H1 (cell line): ENCODE measurements around the gene PEAK1. TPM values are rescaled to one million over a fixed set of nuclear protein-coding genes. Genes with fewer than 3 reads are reported as not detected.

Experiments used
- CTCF ChIA-PET: fragments of 300-600 bp; sonication (Branson Sonifier 250); formaldehyde crosslinking; loops from one replicate; lab custom pipeline; 2021; ENCODE audit not compliant: partially characterized antibody; lab: Charles Lee
- POLR2A ChIA-PET: fragments of 300-600 bp; sonication (Branson Sonifier 250); formaldehyde crosslinking; loops from one replicate; lab custom pipeline; 2021; ENCODE audit warnings: inconsistent platforms; ENCODE audit not compliant: partially characterized antibody; lab: Charles Lee
- DNase-seq, 2 experiments: peaks; one replicate each; pipeline versions ENCODE4 v3.0.0 to v3.0.0-alpha.2; 2010 to 2022; ENCODE audit warnings: low spot score in 2 of 2, low read depth in 1 of 2, mixed read lengths in 1 of 2
- FAIRE-seq: peaks from 2 replicates; lab custom pipeline; 2011; peaks lifted over from hg19 to GRCh38; lab: Jason Lieb, UNC
- H2AFZ ChIP-seq: 2 replicates; pipeline ENCODE4 v1.8.1; 2012; ENCODE audit warnings: low read length, inconsistent platforms
- H2AK5ac ChIP-seq: 2 replicates; pipeline ENCODE4 v1.6.1; 2013; ENCODE audit warnings: low read depth, low read length
- H2BK120ac ChIP-seq: replicated peaks from 2 replicates; pipeline ENCODE3; 2013; ENCODE audit warnings: low read depth, low read length, inconsistent platforms
- H2BK12ac ChIP-seq: 2 replicates; pipeline ENCODE4 v1.6.1; 2013; ENCODE audit warnings: low read depth, low read length
- H2BK15ac ChIP-seq: 2 replicates; pipeline ENCODE4 v1.6.1; 2013; ENCODE audit warnings: low read length
- H2BK20ac ChIP-seq: 2 replicates; pipeline ENCODE4 v1.6.1; 2013; ENCODE audit warnings: low read length
- H2BK5ac ChIP-seq: 2 replicates; pipeline ENCODE4 v1.6.1; 2013; ENCODE audit warnings: low read depth, low read length
- H3K14ac ChIP-seq: 2 replicates; pipeline ENCODE4 v1.6.1; 2013; ENCODE audit warnings: inconsistent platforms; ENCODE audit not compliant: insufficient read length
- H3K18ac ChIP-seq: 2 replicates; pipeline ENCODE4 v1.6.1; 2013; ENCODE audit warnings: low read length; ENCODE audit errors: extremely low read depth
- H3K23ac ChIP-seq: 2 replicates; pipeline ENCODE4 v1.6.1; 2013; ENCODE audit warnings: inconsistent platforms; ENCODE audit not compliant: insufficient read length
- H3K23me2 ChIP-seq: 2 replicates; pipeline ENCODE4 v1.6.1; 2013; ENCODE audit warnings: low read depth, low read length
- H3K27ac ChIP-seq: 2 replicates; pipeline ENCODE4 v1.6.1; 2011; ENCODE audit warnings: low read depth, low read length, inconsistent platforms
- H3K27me3 ChIP-seq, 4 experiments: replicated peaks in 1 of 4; 1 replicate in 1 of 4; 2 replicates in 3 of 4; pipeline versions ENCODE4 v1.6.1 to v1.8.1; 2011 to 2013; ENCODE audit warnings: low read length in 3 of 4, mild to moderate bottlenecking in 3 of 4, inconsistent platforms in 2 of 4, mixed read lengths in 2 of 4, moderate library complexity in 1 of 4; ENCODE audit not compliant: control insufficient read depth in 3 of 4, insufficient read depth in 3 of 4; ENCODE audit errors: extremely low read depth in 1 of 4
- H3K36me3 ChIP-seq, 4 experiments: 2 replicates each; pipeline versions ENCODE4 v1.6.1 to v1.8.1; 2011 to 2013; ENCODE audit warnings: mild to moderate bottlenecking in 4 of 4, low read length in 3 of 4, moderate library complexity in 2 of 4, control low read depth in 1 of 4, inconsistent platforms in 1 of 4; ENCODE audit not compliant: insufficient read depth in 4 of 4, control insufficient read depth in 2 of 4
- H3K4ac ChIP-seq: replicated peaks from 2 replicates; pipeline ENCODE3; 2013; ENCODE audit warnings: low read length, low read depth, mixed read lengths, inconsistent platforms; ENCODE audit not compliant: insufficient read length
- H3K4me1 ChIP-seq, 4 experiments: replicated peaks in 1 of 4; 1 replicate in 1 of 4; 2 replicates in 3 of 4; pipeline versions ENCODE4 v1.6.1 to v1.8.1; 2011 to 2013; ENCODE audit warnings: low read length in 3 of 4, inconsistent platforms in 2 of 4, mixed read lengths in 1 of 4; ENCODE audit not compliant: insufficient read depth in 4 of 4, control insufficient read depth in 3 of 4
- H3K4me2 ChIP-seq, 2 experiments: 2 replicates each; pipeline versions ENCODE4 v1.6.1 to v1.8.1; 2011 to 2013; ENCODE audit warnings: low read depth in 2 of 2, low read length in 2 of 2, control low read depth in 1 of 2, inconsistent platforms in 1 of 2, mild to moderate bottlenecking in 1 of 2; ENCODE audit not compliant: insufficient read depth in 1 of 2
- H3K4me3 ChIP-seq, 4 experiments: fragments of 200-600, 300-600 bp in 1 of 4; sonication (generic), shearing (Covaris generic), sonication (Bioruptor Twin) in 1 of 4; 2 replicates each; pipeline versions ENCODE4 v1.5.1 to v1.8.1; 2011 to 2016; ENCODE audit warnings: low read length in 4 of 4, low read depth in 3 of 4, control low read depth in 2 of 4, inconsistent platforms in 2 of 4, mild to moderate bottlenecking in 2 of 4, mixed read lengths in 1 of 4, moderate library complexity in 1 of 4; ENCODE audit not compliant: insufficient read depth in 2 of 4; ENCODE audit errors: extremely low read depth in 1 of 4
- H3K56ac ChIP-seq: replicated peaks from 2 replicates; pipeline ENCODE3; 2013; ENCODE audit warnings: low read depth, mild to moderate bottlenecking, mixed read lengths, low read length, inconsistent platforms; ENCODE audit not compliant: insufficient read length
- H3K79me1 ChIP-seq: 2 replicates; pipeline ENCODE4 v1.6.1; 2013; ENCODE audit warnings: low read depth, low read length, control low read depth
- H3K79me2 ChIP-seq, 2 experiments: 2 replicates each; pipeline versions ENCODE4 v1.6.1 to v1.8.1; 2012 to 2013; ENCODE audit warnings: low read length in 2 of 2, mild to moderate bottlenecking in 2 of 2, inconsistent platforms in 1 of 2; ENCODE audit not compliant: insufficient read depth in 2 of 2, control insufficient read depth in 1 of 2
- H3K9ac ChIP-seq, 4 experiments: replicated peaks in 1 of 4; 1 replicate in 1 of 4; 2 replicates in 3 of 4; pipeline versions ENCODE4 v1.6.1 to v1.8.1; 2011 to 2013; ENCODE audit warnings: low read depth in 3 of 4, low read length in 3 of 4, control low read depth in 2 of 4, mild to moderate bottlenecking in 2 of 4, moderate library complexity in 2 of 4, inconsistent platforms in 1 of 4; ENCODE audit errors: extremely low read depth in 1 of 4
- H3K9me3 ChIP-seq, 2 experiments: 2 replicates each; pipeline versions ENCODE4 v1.6.1 to v1.8.1; 2012 to 2013; ENCODE audit warnings: mild to moderate bottlenecking in 2 of 2, moderate library complexity in 2 of 2, control low read depth in 1 of 2, inconsistent platforms in 1 of 2, low read depth in 1 of 2, low read length in 1 of 2, mixed read lengths in 1 of 2; ENCODE audit not compliant: insufficient read depth in 2 of 2
- H4K20me1 ChIP-seq, 2 experiments: replicated peaks in 1 of 2; 2 replicates each; pipeline versions ENCODE3 to v1.8.1; 2011 to 2013; ENCODE audit warnings: inconsistent platforms in 2 of 2, low read length in 2 of 2, mild to moderate bottlenecking in 1 of 2; ENCODE audit not compliant: insufficient read depth in 2 of 2, control insufficient read depth in 1 of 2
- H4K5ac ChIP-seq: 2 replicates; pipeline ENCODE4 v1.6.1; 2013; ENCODE audit warnings: low read length, low read depth, mixed read lengths, inconsistent platforms; ENCODE audit not compliant: insufficient read length
- H4K8ac ChIP-seq: 2 replicates; pipeline ENCODE4 v1.8.0; 2013; ENCODE audit warnings: mild to moderate bottlenecking, moderate library complexity, low read length, inconsistent platforms; ENCODE audit not compliant: insufficient read depth; ENCODE audit errors: extremely low read depth
- H4K91ac ChIP-seq: replicated peaks from 2 replicates; pipeline ENCODE3; 2013; ENCODE audit warnings: low read length, mixed read lengths, inconsistent platforms; ENCODE audit not compliant: insufficient read length
- CTCF ChIP-seq, 3 experiments: IDR thresholded peaks; 1 replicate in 2 of 3; 2 replicates in 1 of 3; pipeline versions ENCODE4 v1.5.1 to v1.6.1; 2011; ENCODE audit warnings: low read length in 3 of 3, mild to moderate bottlenecking in 3 of 3, inconsistent platforms in 2 of 3, low read depth in 1 of 3, moderate library complexity in 1 of 3; ENCODE audit not compliant: insufficient read depth in 1 of 3; ENCODE audit errors: control extremely low read depth in 1 of 3
- EGR1 ChIP-seq: IDR thresholded peaks from 2 replicates; pipeline ENCODE4 v1.6.1; 2011; ENCODE audit warnings: low read depth, low read length, borderline replicate concordance
- GABPA ChIP-seq: IDR thresholded peaks from 2 replicates; pipeline ENCODE4 v1.6.1; 2011; ENCODE audit warnings: mild to moderate bottlenecking, low read length, moderate library complexity, borderline replicate concordance; ENCODE audit not compliant: insufficient read depth
- HDAC2 ChIP-seq, 2 experiments: fragments of 300-600 bp in 1 of 2; sonication (generic) in 1 of 2; IDR thresholded peaks; 2 replicates each; pipeline ENCODE4 v1.6.1; 2011 to 2012; ENCODE audit warnings: low read depth in 2 of 2, low read length in 2 of 2, mild to moderate bottlenecking in 2 of 2, moderate library complexity in 2 of 2, borderline replicate concordance in 1 of 2, inconsistent platforms in 1 of 2
- SIX5 ChIP-seq: IDR thresholded peaks from 2 replicates; pipeline ENCODE4 v1.6.1; 2011; ENCODE audit warnings: mild to moderate bottlenecking, low read depth, low read length
- SP1 ChIP-seq: IDR thresholded peaks from 2 replicates; pipeline ENCODE4 v1.6.1; 2011; ENCODE audit warnings: low read depth, low read length
- SRF ChIP-seq: IDR thresholded peaks from 2 replicates; pipeline ENCODE4 v1.6.1; 2011; ENCODE audit warnings: mild to moderate bottlenecking, low read depth, low read length, moderate library complexity
- TEAD4 ChIP-seq: IDR thresholded peaks from 2 replicates; pipeline ENCODE4 v1.6.1; 2012; ENCODE audit warnings: low read depth, low read length, inconsistent platforms, mixed read lengths
- YY1 ChIP-seq: IDR thresholded peaks from 2 replicates; pipeline ENCODE4 v1.6.1; 2011; ENCODE audit warnings: low read depth, mild to moderate bottlenecking, low read length
- WGBS, 2 experiments: shearing (Covaris generic) in 1 of 2; methylation state at CpG; one replicate each; pipeline versions ENCODE4 v1.1.6 to v1.1.7; 2013 to 2015; ENCODE audit warnings: low lambda C conversion rate in 2 of 2, mixed read lengths in 2 of 2, inconsistent platforms in 1 of 2, low coverage in 1 of 2, missing lambda C conversion rate in 1 of 2; ENCODE audit not compliant: insufficient replicate concordance in 2 of 2, insufficient coverage in 1 of 2, insufficient read length in 1 of 2; ENCODE audit errors: extremely low coverage in 1 of 2, missing lambda C conversion rate in 1 of 2; 5-methylcytosine and 5-hydroxymethylcytosine counted together
- polyA plus RNA-seq, 7 experiments: library from polyadenylated mRNA; depleted of rRNA in 3 of 7; stranded (reverse) in 5 of 7; unstranded in 2 of 7; fragments of >200 nt in 5 of 7; fragments of 200-250 nt in 2 of 7; gene quantifications; 1 replicate in 5 of 7; 2 replicates in 1 of 7; 4 replicates in 1 of 7; pipeline versions ENCODE4 v1.2.1 to v1.2.3, GENCODE V29; 2011 to 2013; ENCODE audit warnings: missing spikeins in 2 of 7, mixed read lengths in 2 of 7
- total RNA-seq: library from RNA; stranded (reverse); fragmentation: NEBNext Ultra II Directional; extraction: Animal tissue kit (Norgen Biotek cat#: 25700); gene quantifications from 2 replicates; pipeline ENCODE4 v1.2.1, GENCODE V29; 2021

The PEAK1 gene
- total and polyA plus RNA-seq, 2 of the 8 experiments (the other 6 are each of a cell fraction or from before 2014, with no cell fraction given) = 8.8 to 44.8 TPM

- no peak overlapping the region for H3K4ac ChIP-seq
- H3K23ac ChIP-seq = no peak overlapping the region
- no peaks in the 10 kb centered on the region for H3K27me3 ChIP-seq
- H4K91ac ChIP-seq = no peak overlapping the region
- H3K23me2 ChIP-seq = no peaks in the 10 kb centered on the region
- H3K4me1 ChIP-seq = no peaks in the 10 kb centered on the region
- H3K27ac ChIP-seq = no peak overlapping the region
- H3K9ac ChIP-seq = no peak overlapping the region
- H3K14ac ChIP-seq = no peak overlapping the region
- no peak overlapping the region for H2AK5ac ChIP-seq
- H3K79me1 ChIP-seq = no peaks in the 10 kb centered on the region
- no peaks in the 10 kb centered on the region for H3K79me2 ChIP-seq
- H3K4me2 ChIP-seq = no peak overlapping the region
- H3K36me3 ChIP-seq = peaks cover 0 to 2% (median 0%) of the 10 kb centered on the region in 4 experiments; a peak in 1 of 8 replicates
- no peaks in the 10 kb centered on the region for H4K20me1 ChIP-seq
- no peak overlapping the region for H2AFZ ChIP-seq
- no peak overlapping the region for H4K5ac ChIP-seq
- WGBS, 2 experiments = 90% methylated on average over 6 of the region's 6 CpGs; no CpG with 5 or more reads in 1 of the 2 experiments
- POLR2A ChIA-PET = no interaction called here
- H3K9me3 ChIP-seq = no peaks in the 10 kb centered on the region
- no peak for DNase-seq
- H3K4me3 ChIP-seq = no peak overlapping the region
- no peak overlapping the region for H2BK5ac ChIP-seq
- H3K18ac ChIP-seq = no peak overlapping the region
- no peak overlapping the region for H2BK120ac ChIP-seq
- no peak overlapping the region for H2BK12ac ChIP-seq
- no peak overlapping the region for H2BK15ac ChIP-seq
- no peak overlapping the region for H2BK20ac ChIP-seq
- no peak overlapping the region for H4K8ac ChIP-seq
- no peak for FAIRE-seq
- no peak overlapping the region for H3K56ac ChIP-seq
- CTCF ChIA-PET = interaction anchor here (1.1 to 1.5 kb wide), 3 partner anchors 61 to 75 kb away, joined by 3 to 4 read pairs (median 4); no protein-coding TSS in a partner anchor
- TF ChIP-seq GABPA (no peak), YY1 (no peak), SP1 (no peak), EGR1 (no peak), TEAD4 (no peak), CTCF (IDR thresholded peaks at IDR 0.05; ENCODE audit: control extremely low read depth in 1 of 3, insufficient read depth in 1 of 3, low read depth in 1 of 3, low read length in 3 of 3) (no peak), HDAC2 (IDR thresholded peaks at IDR 0.05; ENCODE audit: borderline replicate concordance in 1 of 2, low read depth in 2 of 2, low read length in 2 of 2) (no peak), SIX5 (no peak), SRF (no peak)
These were observed 239.6 kb downstream of the PEAK1 start for GRCh38 chr15:77180270-77180669.
